Liver (tissue), 9 donors: ENCODE measurements around the gene LSM10. TPM values are rescaled to one million over a fixed set of nuclear protein-coding genes. Genes with fewer than 3 reads are reported as not detected.

Experiments used
- DNase-seq: peaks from one replicate; pipeline ENCODE4 v3.0.0-alpha.2; 2017; ENCODE audit warnings: low spot score
- H3K27ac ChIP-seq, 2 donors: one replicate each; pipeline ENCODE4 v1.7.0; 2013; ENCODE audit warnings: inconsistent platforms in 2 of 2, low read length in 2 of 2, control low read depth in 1 of 2, low read depth in 1 of 2, mild to moderate bottlenecking in 1 of 2
- H3K27me3 ChIP-seq, 4 donors: one replicate each; pipeline versions ENCODE4 v1.6.1 to v1.7.0; 2013; ENCODE audit warnings: low read length in 3 of 4, inconsistent platforms in 1 of 4, mild to moderate bottlenecking in 1 of 4, moderate library complexity in 1 of 4; ENCODE audit not compliant: control insufficient read depth in 4 of 4, insufficient read depth in 4 of 4
- H3K36me3 ChIP-seq, 4 donors: one replicate each; pipeline versions ENCODE4 v1.6.1 to v1.7.0; 2013; ENCODE audit warnings: low read length in 3 of 4, mild to moderate bottlenecking in 3 of 4, low read depth in 1 of 4, moderate library complexity in 1 of 4; ENCODE audit not compliant: control insufficient read depth in 4 of 4, insufficient read depth in 3 of 4
- H3K4me1 ChIP-seq, 4 donors: one replicate each; pipeline versions ENCODE4 v1.6.1 to v1.7.0; 2013; ENCODE audit warnings: low read length in 3 of 4, mild to moderate bottlenecking in 3 of 4, moderate library complexity in 1 of 4; ENCODE audit not compliant: control insufficient read depth in 4 of 4, insufficient read depth in 4 of 4
- H3K4me3 ChIP-seq, 3 donors: one replicate each; pipeline versions ENCODE4 v1.6.1 to v1.7.0; 2013; ENCODE audit warnings: low read length in 3 of 3, control low read depth in 1 of 3, low read depth in 1 of 3, mild to moderate bottlenecking in 1 of 3
- H3K9ac ChIP-seq, 2 donors: one replicate each; pipeline ENCODE4 v1.7.0; 2013; ENCODE audit warnings: low read length in 2 of 2, mild to moderate bottlenecking in 2 of 2, moderate library complexity in 2 of 2, control low read depth in 1 of 2, low read depth in 1 of 2
- H3K9me3 ChIP-seq, 4 donors: one replicate each; pipeline versions ENCODE4 v1.6.1 to v1.7.0; 2013; ENCODE audit warnings: low read length in 3 of 4; ENCODE audit not compliant: control insufficient read depth in 4 of 4
- ATF3 ChIP-seq: IDR thresholded peaks from 2 replicates; pipeline ENCODE4 v1.6.1; 2016; ENCODE audit warnings: antibody characterized with exemption
- CTCF ChIP-seq: fragments of 150-350 bp; IDR thresholded peaks from 2 replicates; pipeline ENCODE4 v1.5.1; 2017; ENCODE audit warnings: improper control_type of control experiment, low read depth, low read length; ENCODE audit not compliant: missing input control
- EGR1 ChIP-seq, 2 donors: IDR thresholded peaks; 2 replicates each; pipeline ENCODE4 v1.6.1; 2016 to 2018; ENCODE audit warnings: antibody characterized with exemption in 2 of 2, low read depth in 2 of 2
- FOXA1 ChIP-seq: IDR thresholded peaks from 2 replicates; pipeline ENCODE4 v1.6.1; 2016; ENCODE audit warnings: antibody characterized with exemption
- FOXA2 ChIP-seq: IDR thresholded peaks from 2 replicates; pipeline ENCODE4 v1.6.1; 2016; ENCODE audit warnings: antibody characterized with exemption
- GABPA ChIP-seq, 2 donors: IDR thresholded peaks in 1 of 2; conservative IDR thresholded peaks in 1 of 2; 2 replicates each; pipeline ENCODE4 v1.6.1; 2016; ENCODE audit warnings: antibody characterized with exemption in 2 of 2, mild to moderate bottlenecking in 1 of 2, moderate library complexity in 1 of 2
- HNF4A ChIP-seq, 2 donors: conservative IDR thresholded peaks; 2 replicates each; pipeline ENCODE4 v1.6.1; 2016; ENCODE audit warnings: antibody characterized with exemption in 2 of 2, mild to moderate bottlenecking in 2 of 2
- HNF4G ChIP-seq: IDR thresholded peaks from 2 replicates; pipeline ENCODE4 v1.6.1; 2016; ENCODE audit warnings: antibody characterized with exemption
- JUND ChIP-seq, 2 donors: IDR thresholded peaks; 2 replicates each; pipeline ENCODE4 v1.6.1; 2016; ENCODE audit warnings: antibody characterized with exemption in 2 of 2
- MAX ChIP-seq: IDR thresholded peaks from 2 replicates; pipeline ENCODE4 v1.6.1; 2016; ENCODE audit warnings: antibody characterized with exemption
- NR2F2 ChIP-seq: IDR thresholded peaks from 2 replicates; pipeline ENCODE4 v1.6.1; 2016; ENCODE audit warnings: antibody characterized with exemption
- RAD21 ChIP-seq, 2 donors: IDR thresholded peaks; 2 replicates each; pipeline ENCODE4 v1.6.1; 2016; ENCODE audit warnings: antibody characterized with exemption in 2 of 2, mild to moderate bottlenecking in 2 of 2
- REST ChIP-seq: IDR thresholded peaks from 2 replicates; pipeline ENCODE4 v1.6.1; 2016; ENCODE audit warnings: antibody characterized with exemption, mild to moderate bottlenecking
- RXRA ChIP-seq, 2 donors: IDR thresholded peaks; 2 replicates each; pipeline ENCODE4 v1.6.1; 2017 to 2018; ENCODE audit warnings: antibody characterized with exemption in 2 of 2, mild to moderate bottlenecking in 1 of 2
- SP1 ChIP-seq: IDR thresholded peaks from 2 replicates; pipeline ENCODE4 v1.6.1; 2018; ENCODE audit warnings: antibody characterized with exemption, mild to moderate bottlenecking
- TAF1 ChIP-seq: conservative IDR thresholded peaks from 2 replicates; pipeline ENCODE4 v1.6.1; 2016; ENCODE audit warnings: antibody characterized with exemption, mild to moderate bottlenecking
- YY1 ChIP-seq: IDR thresholded peaks from 2 replicates; pipeline ENCODE4 v1.6.1; 2016; ENCODE audit warnings: antibody characterized with exemption, mild to moderate bottlenecking
- ZBTB33 ChIP-seq: IDR thresholded peaks from 2 replicates; pipeline ENCODE4 v1.6.1; 2016; ENCODE audit warnings: antibody characterized with exemption
- WGBS: extraction: QIAGEN DNeasy Blood & Tissue Kit; methylation state at CpG from one replicate; pipeline ENCODE4 v1.1.7; 2013; 5-methylcytosine and 5-hydroxymethylcytosine counted together
- polyA plus RNA-seq, 2 donors: library from polyadenylated mRNA; stranded (reverse) in 1 of 2; unstranded in 1 of 2; fragments of 200-250 nt in 1 of 2; fragments of >200 nt in 1 of 2; fragmentation: Nextera tagmentation in 1 of 2; extraction: Ambion mirVana in 1 of 2; gene quantifications; one replicate each; pipeline versions ENCODE4 v1.2.1 to v1.2.3, GENCODE V29; 2013 to 2015
- total RNA-seq, 2 donors: library from RNA; depleted of rRNA; stranded (reverse); fragments of >200 nt; gene quantifications; one replicate each; pipeline ENCODE4 v1.2.3, GENCODE V29; 2014
- donor health status: healthy.
- donor health status: healthy.
- donor health status: healthy.
- donor health status: healthy.
- donor health status: healthy.

The LSM10 gene
- total and polyA plus RNA-seq, 4 donors, result 6.2 to 45.2 (median 24.1) TPM

GRCh38 chr1:36411674-36412648, 14.3 kb upstream of the LSM10 start:
- Histone ChIP-seq H3K27ac (no peak overlapping the region), H3K36me3 (no peaks in the 10 kb centered on the region), H3K27me3 (no peaks in the 10 kb centered on the region), H3K9me3 (no peaks in the 10 kb centered on the region), H3K9ac (no peak overlapping the region), H3K4me3 (no peak overlapping the region), H3K4me1 (no peaks in the 10 kb centered on the region)
- no peak for TF ChIP-seq EGR1 (IDR thresholded peaks at IDR 0.05; ENCODE audit: low read depth in 2 of 2)
- no peak for TF ChIP-seq YY1
- TF ChIP-seq SP1, result no peak
- no peak for TF ChIP-seq FOXA1
- no peak for TF ChIP-seq MAX
- TF ChIP-seq HNF4G, result no peak
- TF ChIP-seq REST, result no peak
- no peak for TF ChIP-seq CTCF
- TF ChIP-seq GABPA (IDR thresholded peaks at IDR 0.05 in 1 of 2, conservative IDR thresholded peaks at IDR 0.05 in 1 of 2), result no peak
- no peak for TF ChIP-seq RAD21 (IDR thresholded peaks at IDR 0.05)
- TF ChIP-seq HNF4A (conservative IDR thresholded peaks at IDR 0.05), result no peak
- TF ChIP-seq ZBTB33, result no peak
- TF ChIP-seq NR2F2, result no peak
- no peak for TF ChIP-seq FOXA2
- TF ChIP-seq ATF3, result no peak
- no peak for TF ChIP-seq JUND (IDR thresholded peaks at IDR 0.05)
- no peak for TF ChIP-seq RXRA (IDR thresholded peaks at IDR 0.05)
- TF ChIP-seq TAF1, result no peak
- WGBS, result 70% methylated on average over 11 of the region's 11 CpGs
- DNase-seq, result no peak
